Caco-2 (cell line): Measurements from ENCODE around the gene CGB7. TPM values are rescaled to one million over a fixed set of nuclear protein-coding genes. Genes with fewer than 3 reads are reported as not detected.

Experiments used
- BruUV-seq: library from RNA; stranded (reverse); fragments of 400-500 nt; replicated peaks from 2 replicates; lab custom pipeline; 2021; lab: Mats Ljungman, UMichigan
- CTCF ChIA-PET: fragments of 300-600 bp; sonication (Branson Sonifier 250); formaldehyde crosslinking; loops from one replicate; lab custom pipeline; 2022; ENCODE audit warnings: antibody characterized with exemption; lab: Charles Lee
- POLR2A ChIA-PET: fragments of 300-600 bp; sonication (Branson Sonifier 250); formaldehyde crosslinking; loops from one replicate; lab custom pipeline; 2022; ENCODE audit warnings: antibody characterized with exemption; lab: Charles Lee
- DNase-seq, 2 experiments: peaks; one replicate each; pipeline versions ENCODE4 v3.0.0 to v3.0.0-alpha.2; 2020 to 2022
- H3K27me3 ChIP-seq: replicated peaks from 2 replicates; pipeline ENCODE4 v1.6.0; 2011; ENCODE audit warnings: low read length; ENCODE audit not compliant: control insufficient read depth, insufficient read depth
- H3K36me3 ChIP-seq: 2 replicates; pipeline ENCODE4 v1.5.1; 2011; ENCODE audit warnings: low read length; ENCODE audit not compliant: control insufficient read depth, insufficient read depth
- H3K4me1 ChIP-seq: fragments of 250-450 bp; sonication (Bioruptor Pico); 2 replicates; pipeline ENCODE4 v1.5.1; 2020; ENCODE audit warnings: mild to moderate bottlenecking
- H3K4me3 ChIP-seq: 2 replicates; pipeline ENCODE4 v1.5.1; 2011; ENCODE audit warnings: low read depth, mild to moderate bottlenecking, control low read depth, low read length
- H3K9me3 ChIP-seq: fragments of 250-450 bp; sonication (Bioruptor Pico); 2 replicates; pipeline ENCODE4 v1.5.1; 2020; ENCODE audit warnings: mild to moderate bottlenecking, moderate library complexity
- H3K27ac Mint-ChIP-seq: one replicate; pipeline ENCODE4 v1.8.0; 2022; ENCODE audit warnings: mixed read lengths; ENCODE audit not compliant: unreplicated experiment
- H3K27me3 Mint-ChIP-seq: one replicate; pipeline ENCODE4 v1.8.0; 2022; ENCODE audit warnings: mixed read lengths; ENCODE audit not compliant: insufficient read depth, unreplicated experiment
- H3K36me3 Mint-ChIP-seq: one replicate; pipeline ENCODE4 v1.8.0; 2022; ENCODE audit warnings: mild to moderate bottlenecking, mixed read lengths; ENCODE audit not compliant: insufficient read depth, unreplicated experiment
- H3K4me1 Mint-ChIP-seq: one replicate; pipeline ENCODE4 v1.8.0; 2022; ENCODE audit warnings: low read depth, mixed read lengths; ENCODE audit not compliant: unreplicated experiment
- H3K4me3 Mint-ChIP-seq: one replicate; pipeline ENCODE4 v1.8.0; 2022; ENCODE audit warnings: mild to moderate bottlenecking, moderate library complexity, mixed read lengths; ENCODE audit not compliant: unreplicated experiment
- H3K9me3 Mint-ChIP-seq: one replicate; pipeline ENCODE4 v1.8.0; 2022; ENCODE audit warnings: mixed read lengths; ENCODE audit not compliant: unreplicated experiment
- intact Hi-C: fragments of 100-400 bp; cut with micrococcal nuclease; formaldehyde crosslinking; loops from one replicate; pipeline ENCODE4 v1.10.0; 2022; ENCODE audit not compliant: unreplicated experiment
- total RNA-seq: library from RNA; stranded (reverse); gene quantifications from 2 replicates; pipeline ENCODE4 v1.2.3, GENCODE V29; 2022
- TF ChIP-seq, protein P1 (sequence below), 2 experiments: fragments of 200-600 bp in 1 of 2; IDR thresholded peaks; 1 replicate in 1 of 2; 2 replicates in 1 of 2; pipeline versions ENCODE4 v1.5.1 to v1.8.0; 2011 to 2022; ENCODE audit warnings: antibody characterized with exemption in 1 of 2, control low read depth in 1 of 2, inconsistent platforms in 1 of 2, low read depth in 1 of 2, low read length in 1 of 2, mild to moderate bottlenecking in 1 of 2, moderate library complexity in 1 of 2; ENCODE audit not compliant: insufficient read depth in 1 of 2, severe bottlenecking in 1 of 2, unreplicated experiment in 1 of 2

Gene CGB7
- total RNA-seq, 1 experiment from 2014 or later: 3.0 TPM

GRCh38 chr19:49070416-49070815, 12.9 kb upstream of the CGB7 start:
- no peaks in the 10 kb centered on the region for H3K27me3 Mint-ChIP-seq
- H3K9me3 ChIP-seq: no peaks in the 10 kb centered on the region
- H3K36me3 Mint-ChIP-seq: peaks cover 19% of the 10 kb centered on the region
- H3K4me1 Mint-ChIP-seq: peaks cover 39% of the 10 kb centered on the region
- no peaks in the 10 kb centered on the region for H3K36me3 ChIP-seq
- H3K27me3 ChIP-seq: no peaks in the 10 kb centered on the region
- ChIA-PET CTCF (no interaction called here), POLR2A (no interaction called here)
- no peak overlapping the region for H3K4me3 ChIP-seq
- H3K27ac Mint-ChIP-seq: no peak overlapping the region
- TF ChIP-seq, protein P1, sequence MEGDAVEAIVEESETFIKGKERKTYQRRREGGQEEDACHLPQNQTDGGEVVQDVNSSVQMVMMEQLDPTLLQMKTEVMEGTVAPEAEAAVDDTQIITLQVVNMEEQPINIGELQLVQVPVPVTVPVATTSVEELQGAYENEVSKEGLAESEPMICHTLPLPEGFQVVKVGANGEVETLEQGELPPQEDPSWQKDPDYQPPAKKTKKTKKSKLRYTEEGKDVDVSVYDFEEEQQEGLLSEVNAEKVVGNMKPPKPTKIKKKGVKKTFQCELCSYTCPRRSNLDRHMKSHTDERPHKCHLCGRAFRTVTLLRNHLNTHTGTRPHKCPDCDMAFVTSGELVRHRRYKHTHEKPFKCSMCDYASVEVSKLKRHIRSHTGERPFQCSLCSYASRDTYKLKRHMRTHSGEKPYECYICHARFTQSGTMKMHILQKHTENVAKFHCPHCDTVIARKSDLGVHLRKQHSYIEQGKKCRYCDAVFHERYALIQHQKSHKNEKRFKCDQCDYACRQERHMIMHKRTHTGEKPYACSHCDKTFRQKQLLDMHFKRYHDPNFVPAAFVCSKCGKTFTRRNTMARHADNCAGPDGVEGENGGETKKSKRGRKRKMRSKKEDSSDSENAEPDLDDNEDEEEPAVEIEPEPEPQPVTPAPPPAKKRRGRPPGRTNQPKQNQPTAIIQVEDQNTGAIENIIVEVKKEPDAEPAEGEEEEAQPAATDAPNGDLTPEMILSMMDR (IDR thresholded peaks at IDR 0.05; ENCODE audit: insufficient read depth in 1 of 2, low read depth in 1 of 2, low read length in 1 of 2, severe bottlenecking in 1 of 2, unreplicated experiment in 1 of 2): no peak
- H3K9me3 Mint-ChIP-seq: peaks cover 22% of the 10 kb centered on the region
- peaks cover 29% of the 10 kb centered on the region for H3K4me1 ChIP-seq
- intact Hi-C loops: loop anchor here (5.0 kb wide), 2 partner anchors 78 to 283 kb away; partner anchors contain the start of genes GYS1 and RUVBL2
- BruUV-seq: no TSS peak
- peak overlapping the region; percentile 6 for H3K4me3 Mint-ChIP-seq
- DNase-seq: no peak

DNA sequence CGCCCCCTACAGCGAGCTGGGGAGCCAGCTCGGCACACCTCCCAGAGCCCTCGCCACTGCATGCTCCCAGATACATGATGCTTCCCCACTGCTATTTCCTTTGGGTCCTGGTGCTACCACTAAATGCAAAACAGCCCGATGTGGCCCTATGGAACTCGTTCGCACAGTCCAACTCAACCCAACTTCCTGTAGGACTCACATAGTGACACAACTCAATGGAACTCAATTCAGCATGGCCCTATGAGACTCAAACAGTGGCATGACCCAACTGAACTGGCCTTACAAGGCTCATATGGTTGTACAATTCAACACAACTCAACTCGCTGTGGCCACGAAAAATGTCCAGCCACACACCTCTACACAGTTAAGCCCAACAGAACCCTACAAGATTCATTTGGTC, 11.5 kb upstream of the CGB7 start:
- H3K4me3 Mint-ChIP-seq: no peak overlapping the region
- peaks cover 37% of the 10 kb centered on the region for H3K4me1 Mint-ChIP-seq
- Histone ChIP-seq H3K36me3 (no peaks in the 10 kb centered on the region), H3K27me3 (no peaks in the 10 kb centered on the region), H3K4me3 (no peak overlapping the region), H3K9me3 (no peaks in the 10 kb centered on the region), H3K4me1 (peaks cover 37% of the 10 kb centered on the region)
- CTCF ChIA-PET: interaction anchor here (1.0 kb wide), 1 partner anchor 10 kb away, joined by 4 read pairs; no protein-coding TSS in a partner anchor
- intact Hi-C loops: no loop called here
- no peaks in the 10 kb centered on the region for H3K27me3 Mint-ChIP-seq
- H3K9me3 Mint-ChIP-seq: peaks cover 22% of the 10 kb centered on the region
- peaks cover 19% of the 10 kb centered on the region for H3K36me3 Mint-ChIP-seq
- BruUV-seq: no TSS peak
- H3K27ac Mint-ChIP-seq: no peak overlapping the region
- DNase-seq: no peak
- POLR2A ChIA-PET: no interaction called here
- TF ChIP-seq, protein P1 (IDR thresholded peaks at IDR 0.05; ENCODE audit: insufficient read depth in 1 of 2, low read depth in 1 of 2, low read length in 1 of 2, severe bottlenecking in 1 of 2, unreplicated experiment in 1 of 2): no peak

GRCh38 chr19:49067554-49067953, 10.0 kb upstream of the CGB7 start:
- POLR2A ChIA-PET: no interaction called here
- CTCF ChIA-PET: interaction anchor here (0.5 to 1.2 kb wide), 4 partner anchors 10 to 255 kb away, joined by 3 to 6 read pairs (median 4); partner anchors contain the start of genes CGB7 and RUVBL2
- DNase-seq: no peak
- Mint-ChIP-seq H3K27ac (no peak overlapping the region), H3K27me3 (no peaks in the 10 kb centered on the region), H3K9me3 (peaks cover 22% of the 10 kb centered on the region), H3K4me3 (no peak overlapping the region), H3K4me1 (peaks cover 26% of the 10 kb centered on the region), H3K36me3 (peaks cover 13% of the 10 kb centered on the region)
- Histone ChIP-seq H3K4me1 (peaks cover 37% of the 10 kb centered on the region), H3K9me3 (no peaks in the 10 kb centered on the region), H3K36me3 (no peaks in the 10 kb centered on the region), H3K4me3 (no peak overlapping the region), H3K27me3 (no peaks in the 10 kb centered on the region)
- BruUV-seq: no TSS peak
- TF ChIP-seq, protein P1 (IDR thresholded peaks at IDR 0.05; ENCODE audit: insufficient read depth in 1 of 2, low read depth in 1 of 2, low read length in 1 of 2, severe bottlenecking in 1 of 2, unreplicated experiment in 1 of 2): no peak
- intact Hi-C loops: no loop called here
